Measurements from ENCODE around the gene TACR2. TPM values are rescaled to one million over a fixed set of nuclear protein-coding genes. Genes with fewer than 3 reads are reported as not detected.

The TACR2 gene
- total RNA-seq, 1 experiment from 2014 or later = 0.21 TPM

GRCh38 chr10:69409968-69410367, 6.8 kb downstream of the TACR2 start:
- in situ Hi-C loops (cut with HindIII; ENCODE audit: low pct_unique_long_range_greater_than_20kb, low sequenced_read_pairs) = no loop called here
- TF ChIP-seq SIN3A (IDR thresholded peaks at IDR 0.05; ENCODE audit: borderline replicate concordance, insufficient read depth, low read depth, low read length) (no peak), TCF7L2 (IDR thresholded peaks at IDR 0.05; ENCODE audit: low read depth, low read length) (no peak), CTCF (IDR thresholded peaks at IDR 0.05) (no peak), POLR2AphosphoS5 (IDR thresholded peaks at IDR 0.05; ENCODE audit: low read depth, low read length) (no peak), REST (IDR thresholded peaks at IDR 0.05; ENCODE audit: insufficient read depth in 1 of 2, low read depth in 2 of 2, low read length in 1 of 2) (no peak)
- intact Hi-C loops (cut with micrococcal nuclease; ENCODE audit: unreplicated experiment) = loop anchor here (5.0 kb wide), 1 partner anchor 227 kb away; no protein-coding TSS in a partner anchor
- no peak for ATAC-seq
- ChIA-PET CTCF (no interaction called here), POLR2A (no interaction called here)
- no peak for DNase-seq (ENCODE audit: low read depth, low spot score)
- H3K4me3 ChIP-seq (ENCODE audit: low read depth in 2 of 2, low read length in 2 of 2) = no peak overlapping the region
- no peaks in the 10 kb centered on the region for H3K27me3 ChIP-seq (ENCODE audit: control insufficient read depth, insufficient read depth, low read length)
- no peak overlapping the region for H3K27ac ChIP-seq (ENCODE audit: low read length)
- BruUV-seq (replicated peaks) = no TSS peak
- H3K4me1 ChIP-seq (ENCODE audit: control insufficient read depth, insufficient read depth, low read length) = peaks cover 17% of the 10 kb centered on the region; the same call in 1 of the 2 replicates
- H3K9me3 ChIP-seq (ENCODE audit: control insufficient read depth, insufficient read depth, low read depth, low read length) = no peaks in the 10 kb centered on the region
- H3K36me3 ChIP-seq (ENCODE audit: control insufficient read depth, insufficient read depth, low read length) = no peaks in the 10 kb centered on the region

GRCh38 chr10:69409176-69409495, 7.6 kb downstream of the TACR2 start:
- no peaks in the 10 kb centered on the region for H3K36me3 ChIP-seq (ENCODE audit: control insufficient read depth, insufficient read depth, low read length)
- H3K9me3 ChIP-seq (ENCODE audit: control insufficient read depth, insufficient read depth, low read depth, low read length) = no peaks in the 10 kb centered on the region
- peak overlapping the region; percentile 34 to 48 for H3K4me3 ChIP-seq (ENCODE audit: low read depth in 2 of 2, low read length in 2 of 2)
- ATAC-seq (no peak; the same call in 1 of the 2 replicates), DNase-seq (ENCODE audit: low read depth, low spot score) (no peak)
- peak overlapping the region; percentile 86 for H3K27ac ChIP-seq (ENCODE audit: low read length)
- in situ Hi-C loops (cut with HindIII; ENCODE audit: low pct_unique_long_range_greater_than_20kb, low sequenced_read_pairs) (no loop called here), intact Hi-C loops (cut with micrococcal nuclease; ENCODE audit: unreplicated experiment) (loop anchor here (5.0 kb wide), 1 partner anchor 228 kb away; no protein-coding TSS in a partner anchor)
- ChIA-PET CTCF (interaction anchor here (1.0 to 1.1 kb wide), 4 partner anchors 18 to 220 kb away, joined by 3 to 4 read pairs (median 4); no protein-coding TSS in a partner anchor), POLR2A (no interaction called here)
- no peaks in the 10 kb centered on the region for H3K27me3 ChIP-seq (ENCODE audit: control insufficient read depth, insufficient read depth, low read length)
- peaks cover 17% of the 10 kb centered on the region; the same call in 1 of the 2 replicates for H3K4me1 ChIP-seq (ENCODE audit: control insufficient read depth, insufficient read depth, low read length)
- TF ChIP-seq CTCF (IDR thresholded peaks at IDR 0.05) (no peak), POLR2AphosphoS5 (IDR thresholded peaks at IDR 0.05; ENCODE audit: low read depth, low read length) (no peak), TCF7L2 (IDR thresholded peaks at IDR 0.05; ENCODE audit: low read depth, low read length) (no peak), SIN3A (IDR thresholded peaks at IDR 0.05; ENCODE audit: borderline replicate concordance, insufficient read depth, low read depth, low read length) (no peak), REST (IDR thresholded peaks at IDR 0.05; ENCODE audit: insufficient read depth in 1 of 2, low read depth in 2 of 2, low read length in 1 of 2) (no peak)
- BruUV-seq (replicated peaks) = no TSS peak

Data from Panc1 (cell line).